Neural progenitor cell (in vitro differentiated cells): ENCODE data around the gene TMEM9B.
"Not testable (repeated sequence)": the region's sequence is repeated elsewhere in the genome, so short reads cannot be mapped to it uniquely, and the experiment has no call there.

ENCODE experiments used
- CTCF ChIP-seq: fragments of 200-600 bp; sonication (generic); IDR thresholded peaks from 2 replicates; pipeline ENCODE4 v1.5.1; 2017; ENCODE audit warnings: antibody characterized with exemption, mild to moderate bottlenecking
- EZH2phosphoT487 ChIP-seq: fragments of 200-600 bp; sonication (generic); IDR thresholded peaks from 2 replicates; pipeline ENCODE4 v1.6.1; 2017; ENCODE audit warnings: antibody characterized with exemption

- not testable (repeated sequence) for TF ChIP-seq EZH2phosphoT487, CTCF
Measured at GRCh38 chr11:9009538-9009937, 45.3 kb upstream of the TMEM9B start.
